ENCODE results near the gene DUOX2. TPM values are rescaled to one million over a fixed set of nuclear protein-coding genes. Genes with fewer than 3 reads are reported as not detected.

DUOX2 gene
- polyA plus RNA-seq, 1 experiment: not detected

DNA sequence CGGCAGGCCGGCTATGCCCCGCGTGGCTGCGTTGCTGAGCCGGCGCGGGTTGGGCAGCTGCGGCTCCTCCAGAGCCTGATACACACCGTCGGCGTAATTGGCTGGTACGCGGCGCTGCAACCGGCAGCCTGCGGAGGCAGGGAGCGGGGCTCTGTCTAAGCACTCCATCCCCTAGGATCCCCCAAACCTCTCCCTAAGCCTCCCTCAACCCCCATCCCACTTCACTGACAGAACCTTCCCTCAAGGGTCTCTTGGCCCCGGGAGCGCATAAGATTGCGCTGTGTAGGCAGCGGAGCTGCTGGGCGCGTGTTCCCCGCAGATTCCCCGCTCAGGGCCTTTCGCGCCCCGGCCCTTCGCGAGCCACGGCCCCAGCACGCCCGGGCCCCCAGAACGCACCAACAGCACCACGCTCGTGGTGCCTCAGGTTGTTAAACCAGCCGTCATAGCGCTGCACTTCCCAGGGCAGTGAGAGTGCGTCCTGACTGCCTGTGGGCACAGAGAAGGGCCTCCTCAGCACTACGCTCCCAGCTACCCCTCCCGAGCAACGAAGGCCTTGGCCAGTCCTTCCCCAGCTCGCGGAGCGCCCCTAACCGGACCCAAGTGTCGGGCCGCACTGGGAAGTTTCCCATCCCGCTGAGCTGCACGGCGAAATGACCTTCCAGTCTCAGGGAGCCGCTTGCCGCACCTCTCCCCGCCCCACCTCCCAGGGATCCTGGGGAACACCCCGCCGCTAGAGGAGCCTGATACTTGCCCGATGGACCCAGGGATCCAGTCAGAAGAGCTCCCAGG, 1.2 kb downstream of the DUOX2 start:
- ChIA-PET POLR2A (no interaction called here), CTCF (interaction anchor here (0.5 kb wide), 1 partner anchor 63 kb away, joined by 7 read pairs; no protein-coding TSS in a partner anchor)
- Histone ChIP-seq H3K4me3 (ENCODE audit: low read depth, low read length) (no peak overlapping the region), H3K27ac (ENCODE audit: low read depth, low read length) (no peak overlapping the region), H3K27me3 (ENCODE audit: control insufficient read depth, insufficient read depth, low read length) (peaks cover 88% of the 10 kb centered on the region), H3K9me3 (ENCODE audit: control insufficient read depth, insufficient read depth, low read length) (no peaks in the 10 kb centered on the region; the same call in 1 of the 2 replicates)
- no peak for DNase-seq (ENCODE audit: low read depth, low spot score)
- no peak for TF ChIP-seq CTCF (IDR thresholded peaks at IDR 0.05; ENCODE audit: low read depth, low read length)

DNA sequence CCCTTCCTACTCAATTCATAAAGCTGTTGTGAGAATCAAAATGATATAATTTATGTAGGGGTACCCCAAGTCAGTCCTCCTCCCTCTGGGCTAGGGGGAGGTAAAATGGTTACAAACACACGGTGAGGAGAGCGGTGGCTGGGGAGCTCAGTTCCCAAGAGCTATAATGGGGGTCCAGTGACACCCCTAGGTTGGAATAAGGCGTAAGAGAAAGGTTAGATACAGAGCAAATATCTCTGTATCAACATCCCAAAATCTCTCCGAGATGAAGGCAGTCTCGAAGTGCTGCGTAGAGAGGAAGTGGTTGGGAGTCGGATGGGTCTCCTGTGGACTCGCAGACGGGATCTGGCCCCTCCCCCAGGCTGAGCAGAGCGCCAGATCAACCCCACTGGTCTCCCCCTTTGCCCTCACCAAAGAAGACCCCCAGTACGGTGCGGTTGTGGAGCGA, 1.8 kb downstream of the DUOX2 start:
- ChIA-PET CTCF (no interaction called here), POLR2A (no interaction called here)
- H3K27ac ChIP-seq (ENCODE audit: low read depth, low read length): no peak overlapping the region
- no peak overlapping the region for H3K4me3 ChIP-seq (ENCODE audit: low read depth, low read length)
- no peak for TF ChIP-seq CTCF (IDR thresholded peaks at IDR 0.05; ENCODE audit: low read depth, low read length)
- peaks cover 83% of the 10 kb centered on the region for H3K27me3 ChIP-seq (ENCODE audit: control insufficient read depth, insufficient read depth, low read length)
- H3K9me3 ChIP-seq (ENCODE audit: control insufficient read depth, insufficient read depth, low read length): no peaks in the 10 kb centered on the region; the same call in 1 of the 2 replicates
- DNase-seq (ENCODE audit: low read depth, low spot score): no peak

DNA sequence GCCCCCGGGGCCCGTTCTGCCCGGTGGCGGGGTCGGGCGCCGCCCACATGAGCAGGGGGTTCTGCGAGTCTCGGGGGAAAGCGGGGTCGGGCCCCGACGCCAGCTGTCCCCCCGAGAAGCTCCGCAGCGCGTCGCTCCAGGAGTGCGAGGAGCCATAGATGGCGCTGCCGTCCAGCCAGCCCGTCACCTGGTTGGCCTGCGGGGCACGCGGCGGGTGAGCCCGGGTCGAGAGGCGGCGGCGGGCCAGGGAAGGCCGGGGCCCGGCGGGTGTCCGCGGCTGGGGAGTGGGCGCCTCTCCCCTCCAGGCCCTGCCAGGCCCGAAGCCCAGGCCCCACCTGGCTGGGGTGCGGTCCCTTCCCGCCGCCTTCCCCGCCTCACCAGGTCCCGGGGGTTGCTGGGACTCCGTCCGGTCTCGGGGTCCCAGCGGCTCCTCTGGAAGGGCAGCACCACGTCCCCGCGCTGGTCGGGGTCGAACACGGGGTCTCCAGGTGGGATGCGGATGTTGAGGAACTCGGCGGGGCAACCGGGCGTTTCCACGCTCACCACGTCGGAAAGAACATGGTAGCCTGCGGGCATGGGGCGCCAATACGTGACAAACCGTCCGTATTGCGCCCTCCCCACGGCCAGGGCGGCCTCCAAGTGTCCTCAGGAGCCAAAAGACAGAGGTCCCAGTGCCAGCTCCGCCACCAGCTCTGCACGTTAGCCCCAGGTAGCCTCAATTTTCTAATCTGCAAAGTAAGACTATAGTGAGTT, 2.4 kb downstream of the DUOX2 start:
- Histone ChIP-seq H3K4me3 (ENCODE audit: low read depth, low read length) (no peak overlapping the region), H3K27me3 (ENCODE audit: control insufficient read depth, insufficient read depth, low read length) (peaks cover 83% of the 10 kb centered on the region), H3K27ac (ENCODE audit: low read depth, low read length) (no peak overlapping the region), H3K9me3 (ENCODE audit: control insufficient read depth, insufficient read depth, low read length) (no peaks in the 10 kb centered on the region; the same call in 1 of the 2 replicates)
- DNase-seq (ENCODE audit: low read depth, low spot score): no peak
- TF ChIP-seq CTCF (IDR thresholded peaks at IDR 0.05; ENCODE audit: low read depth, low read length): no peak
- ChIA-PET CTCF (no interaction called here), POLR2A (no interaction called here)

DNA sequence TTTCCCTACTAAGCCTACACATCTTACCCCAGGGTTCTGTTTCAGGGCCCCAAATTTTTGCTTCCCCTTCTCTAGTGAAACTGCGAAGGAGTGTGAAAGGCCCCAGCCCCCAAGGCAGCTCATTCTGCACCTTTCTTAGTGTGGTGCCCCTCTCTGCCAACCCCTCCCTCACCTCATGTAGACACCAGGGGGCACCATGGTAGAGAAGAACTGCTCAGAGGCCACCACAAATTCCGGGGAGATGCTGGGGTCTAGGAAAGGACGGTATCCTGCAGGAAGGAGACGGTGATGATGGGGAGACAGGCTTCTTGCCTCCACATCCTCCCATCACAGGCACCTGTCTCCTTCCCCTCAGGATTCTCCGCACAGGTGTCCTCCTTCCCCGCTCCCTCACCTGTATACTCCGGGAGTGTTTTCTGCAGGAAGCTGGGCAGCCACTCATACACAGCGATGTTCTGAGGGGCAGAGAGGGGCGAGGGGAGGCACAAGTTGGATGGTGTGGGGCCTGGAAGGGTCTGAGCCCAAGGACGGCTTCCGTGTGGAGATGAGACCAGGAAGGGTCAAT, 3.6 kb downstream of the DUOX2 start:
- ChIA-PET CTCF (interaction anchor here (3.0 kb wide), 1 partner anchor 8 kb away, joined by 19 read pairs; no protein-coding TSS in a partner anchor), POLR2A (no interaction called here)
- TF ChIP-seq CTCF (IDR thresholded peaks at IDR 0.05; ENCODE audit: low read depth, low read length): peak; percentile 26
- H3K4me3 ChIP-seq (ENCODE audit: low read depth, low read length): no peak overlapping the region
- DNase-seq (ENCODE audit: low read depth, low spot score): no peak
- H3K27ac ChIP-seq (ENCODE audit: low read depth, low read length): no peak overlapping the region
- H3K27me3 ChIP-seq (ENCODE audit: control insufficient read depth, insufficient read depth, low read length): peaks cover 76% of the 10 kb centered on the region
- H3K9me3 ChIP-seq (ENCODE audit: control insufficient read depth, insufficient read depth, low read length): no peaks in the 10 kb centered on the region; the same call in 1 of the 2 replicates
